Thymus (tissue), 11 donors: Measurements from ENCODE around the gene PRKCD. TPM values are rescaled to one million over a fixed set of nuclear protein-coding genes. Genes with fewer than 3 reads are reported as not detected.

Experiments used
- DNase-seq, 9 donors: peaks; one replicate each; pipeline ENCODE4 v3.0.0-alpha.2; 2013; ENCODE audit warnings: low spot score in 9 of 9, low read depth in 6 of 9, missing footprints in 1 of 9
- H3K27ac ChIP-seq, 2 donors: one replicate each; pipeline ENCODE4 v1.5.1; 2013; ENCODE audit warnings: control low read depth in 1 of 2, low read depth in 1 of 2, low read length in 1 of 2, mild to moderate bottlenecking in 1 of 2, moderate library complexity in 1 of 2
- H3K27me3 ChIP-seq, 2 donors: one replicate each; pipeline ENCODE4 v1.5.1; 2013; ENCODE audit warnings: low read length in 1 of 2; ENCODE audit not compliant: control insufficient read depth in 2 of 2, insufficient read depth in 1 of 2
- H3K36me3 ChIP-seq, 2 donors: one replicate each; pipeline ENCODE4 v1.5.1; 2013; ENCODE audit warnings: low read length in 1 of 2, mild to moderate bottlenecking in 1 of 2, moderate library complexity in 1 of 2; ENCODE audit not compliant: control insufficient read depth in 2 of 2, insufficient read depth in 2 of 2
- H3K4me1 ChIP-seq, 2 donors: one replicate each; pipeline ENCODE4 v1.5.1; 2013; ENCODE audit warnings: low read length in 2 of 2; ENCODE audit not compliant: control insufficient read depth in 2 of 2, insufficient read depth in 2 of 2
- H3K4me3 ChIP-seq, 2 donors: one replicate each; pipeline ENCODE4 v1.5.1; 2013; ENCODE audit warnings: low read length in 2 of 2, control low read depth in 1 of 2, mild to moderate bottlenecking in 1 of 2
- H3K9me3 ChIP-seq, 2 donors: one replicate each; pipeline ENCODE4 v1.5.1; 2013; ENCODE audit warnings: low read length in 1 of 2, mild to moderate bottlenecking in 1 of 2; ENCODE audit not compliant: control insufficient read depth in 2 of 2, insufficient read depth in 1 of 2
- WGBS: extraction: QIAGEN DNeasy Blood & Tissue Kit; methylation state at CpG from one replicate; pipeline ENCODE4 v1.1.7; 2013; 5-methylcytosine and 5-hydroxymethylcytosine counted together
- polyA plus RNA-seq: library from polyadenylated mRNA; stranded (reverse); fragments of 200-250 nt; gene quantifications from one replicate; pipeline ENCODE4 v1.2.3, GENCODE V29; 2013
- total RNA-seq: library from RNA; stranded (reverse); fragments of 120-200 nt; gene quantifications from one replicate; pipeline ENCODE4 v1.2.4, GENCODE V29; 2013
- donor health status: healthy.

The PRKCD gene
- total and polyA plus RNA-seq, 2 donors = 2.4 to 15.3 TPM

- H3K4me1 ChIP-seq = no peaks in the 10 kb centered on the region
- no peak overlapping the region for H3K27ac ChIP-seq
- DNase-seq = no peak
- no peaks in the 10 kb centered on the region for H3K27me3 ChIP-seq
- 99% methylated on average over 14 of the region's 14 CpGs for WGBS
- no peak overlapping the region for H3K4me3 ChIP-seq
- peaks cover 98 to 99% of the 10 kb centered on the region in 2 donors for H3K36me3 ChIP-seq
- peaks cover 0 to 1% of the 10 kb centered on the region in 2 donors for H3K9me3 ChIP-seq
Measured at GRCh38 chr3:53229171-53229570, 68.2 kb downstream of the PRKCD start.

GRCh38 chr3:53229606-53230005 is 68.6 kb downstream of the PRKCD start:
- no peak for DNase-seq
- Histone ChIP-seq H3K9me3 (peaks cover 0 to 1% of the 10 kb centered on the region in 2 donors), H3K27me3 (no peaks in the 10 kb centered on the region), H3K36me3 (peaks cover 98 to 99% of the 10 kb centered on the region in 2 donors), H3K27ac (no peak overlapping the region), H3K4me3 (no peak overlapping the region), H3K4me1 (no peaks in the 10 kb centered on the region)
- 94% methylated on average over 2 of the region's 2 CpGs for WGBS

- peaks cover 98% of the 10 kb centered on the region in 2 donors for H3K36me3 ChIP-seq
- 97% methylated on average over 16 of the region's 16 CpGs for WGBS
- DNase-seq = no peak
- H3K4me1 ChIP-seq = no peaks in the 10 kb centered on the region
- H3K9me3 ChIP-seq = peaks cover 0 to 1% of the 10 kb centered on the region in 2 donors
- no peak overlapping the region for H3K4me3 ChIP-seq
- H3K27me3 ChIP-seq = no peaks in the 10 kb centered on the region
- H3K27ac ChIP-seq = no peak overlapping the region
Measured at GRCh38 chr3:53230041-53230621, 69.1 kb downstream of the PRKCD start.

DNA sequence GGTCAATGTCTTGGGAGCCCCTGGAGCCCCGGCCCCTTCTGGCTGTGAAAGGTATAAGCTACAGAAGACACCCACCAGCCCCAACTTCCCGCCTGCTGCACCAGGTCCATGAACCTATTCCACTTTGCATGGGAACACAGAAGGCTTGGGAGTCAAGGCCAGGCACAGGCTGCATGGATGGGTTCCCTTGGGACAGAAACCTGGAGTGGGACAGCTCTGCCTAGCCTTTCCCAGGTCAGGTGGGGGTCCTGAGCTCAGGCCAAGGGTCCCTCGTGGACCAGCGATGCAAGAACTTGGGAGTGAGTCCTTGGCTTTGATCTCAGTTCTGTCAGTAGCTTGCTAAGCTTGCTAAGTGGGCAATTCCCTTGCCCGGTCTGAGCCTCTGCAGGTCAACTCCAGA is 69.8 kb downstream of the PRKCD start:
- no peak overlapping the region for H3K27ac ChIP-seq
- H3K9me3 ChIP-seq = peaks cover 0 to 1% of the 10 kb centered on the region in 2 donors
- 98% methylated on average over 5 of the region's 5 CpGs for WGBS
- H3K27me3 ChIP-seq = no peaks in the 10 kb centered on the region
- no peak overlapping the region for H3K4me3 ChIP-seq
- no peak for DNase-seq
- no peaks in the 10 kb centered on the region for H3K4me1 ChIP-seq
- H3K36me3 ChIP-seq = peaks cover 97 to 98% of the 10 kb centered on the region in 2 donors

DNA sequence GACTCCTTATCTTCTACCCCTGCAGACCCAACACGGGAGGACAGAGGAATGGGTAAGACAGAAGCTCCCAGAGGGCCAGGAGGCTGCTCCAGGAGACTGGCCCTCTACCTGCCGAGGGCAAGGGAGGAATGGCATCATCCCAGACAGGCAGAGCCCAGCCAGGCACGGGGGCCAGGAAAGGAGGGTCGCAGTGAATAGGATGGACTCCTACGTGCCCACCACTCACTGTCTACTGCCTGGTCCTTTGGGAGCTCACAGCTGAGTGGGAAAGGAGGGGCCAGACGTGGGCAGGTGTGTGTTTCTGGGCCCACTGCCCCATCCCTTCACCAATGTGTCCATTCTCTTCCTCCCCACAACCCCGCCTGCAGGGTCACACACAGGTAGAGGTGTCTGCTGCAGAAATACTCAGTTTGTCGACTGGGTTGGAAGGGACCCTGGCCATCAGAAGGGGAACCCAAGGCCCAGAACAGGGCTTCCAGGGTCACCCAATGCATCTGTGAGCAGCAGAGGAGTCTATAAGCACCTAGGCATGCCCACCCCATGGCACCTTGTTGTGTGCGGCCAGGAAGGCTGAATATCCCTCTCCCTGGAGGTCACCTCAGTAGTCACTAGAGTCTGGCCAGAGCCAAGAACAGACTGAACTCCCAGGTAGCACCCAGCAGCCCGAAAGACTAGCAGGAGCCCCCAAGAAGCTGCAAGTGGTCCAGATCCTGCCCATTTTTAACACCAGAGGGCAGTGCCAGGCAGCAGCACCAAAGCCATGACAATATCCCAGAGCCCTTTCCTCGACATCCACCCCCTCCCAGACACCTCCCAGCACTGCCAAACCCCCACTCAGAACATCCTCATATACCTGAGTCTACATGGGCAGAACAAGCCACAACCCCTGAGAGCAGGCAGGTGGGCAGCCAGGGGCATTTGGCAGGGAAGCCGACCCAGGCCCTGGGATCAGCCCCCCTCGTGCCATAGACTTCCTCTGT is 70.8 kb downstream of the PRKCD start:
- no peak for DNase-seq
- 93% methylated on average over 13 of the region's 13 CpGs for WGBS
- Histone ChIP-seq H3K36me3 (peaks cover 96 to 97% of the 10 kb centered on the region in 2 donors), H3K4me3 (no peak overlapping the region), H3K27me3 (no peaks in the 10 kb centered on the region), H3K4me1 (peaks cover 0 to 4% of the 10 kb centered on the region in 2 donors), H3K27ac (no peak overlapping the region), H3K9me3 (peaks cover 0 to 1% of the 10 kb centered on the region in 2 donors)

DNA sequence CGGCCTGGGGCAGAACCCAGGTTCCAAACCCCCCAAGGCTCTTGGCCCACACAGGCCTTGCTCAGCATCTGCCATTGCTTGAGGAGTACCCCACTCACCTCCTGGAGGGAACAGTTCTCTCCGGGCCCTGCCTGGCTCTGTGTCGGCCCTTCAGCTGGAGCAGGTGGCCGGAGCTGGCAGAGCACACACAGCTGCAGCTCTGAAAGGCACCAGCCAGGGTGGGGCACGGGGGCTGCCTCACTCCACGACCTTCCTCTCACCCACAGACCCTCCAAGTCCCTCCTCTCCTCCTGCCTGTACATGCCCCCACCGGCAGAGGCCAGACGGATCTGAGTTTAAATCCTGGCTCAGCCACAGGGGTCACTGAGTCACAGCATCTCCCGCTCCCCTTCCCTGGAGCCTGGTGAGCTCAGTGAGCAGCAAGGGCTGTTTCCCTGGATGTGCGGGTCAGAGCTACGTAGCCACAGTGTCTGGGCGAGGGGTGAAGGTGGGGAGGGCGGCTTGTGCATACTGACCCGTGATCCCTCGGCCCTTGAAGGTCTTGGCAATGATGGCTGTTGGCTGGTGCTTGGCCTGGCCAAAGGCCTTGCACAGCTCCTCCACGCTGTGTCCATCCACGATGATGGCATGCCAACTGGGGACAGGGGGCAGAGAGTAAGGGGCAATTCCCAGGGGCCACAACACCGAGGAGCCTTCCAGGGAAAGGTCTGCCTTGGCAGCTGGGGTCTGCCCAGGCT is 71.8 kb downstream of the PRKCD start:
- DNase-seq = no peak
- peaks cover 0 to 4% of the 10 kb centered on the region in 2 donors for H3K4me1 ChIP-seq
- 84% methylated on average over 18 of the region's 18 CpGs for WGBS
- peaks cover 0 to 1% of the 10 kb centered on the region in 2 donors for H3K9me3 ChIP-seq
- H3K27ac ChIP-seq = no peak overlapping the region
- H3K4me3 ChIP-seq = no peak overlapping the region
- peaks cover 89 to 95% of the 10 kb centered on the region in 2 donors for H3K36me3 ChIP-seq
- no peaks in the 10 kb centered on the region for H3K27me3 ChIP-seq

GRCh38 chr3:53234130-53234840 is 73.3 kb downstream of the PRKCD start:
- peaks cover 87 to 95% of the 10 kb centered on the region in 2 donors for H3K36me3 ChIP-seq
- no peak overlapping the region for H3K27ac ChIP-seq
- H3K9me3 ChIP-seq = peaks cover 0 to 1% of the 10 kb centered on the region in 2 donors
- peaks cover 0 to 4% of the 10 kb centered on the region in 2 donors for H3K4me1 ChIP-seq
- 90% methylated on average over 15 of the region's 15 CpGs for WGBS
- no peak overlapping the region for H3K4me3 ChIP-seq
- H3K27me3 ChIP-seq = no peaks in the 10 kb centered on the region
- DNase-seq = no peak

GRCh38 chr3:53234841-53235232 is 73.8 kb downstream of the PRKCD start:
- DNase-seq = no peak
- H3K27ac ChIP-seq = no peak overlapping the region

More at GRCh38 chr3:53234841-53235232, 73.8 kb downstream of the PRKCD start:
- Histone ChIP-seq H3K27me3 (no peaks in the 10 kb centered on the region), H3K4me1 (peaks cover 0 to 4% of the 10 kb centered on the region in 2 donors), H3K4me3 (no peak overlapping the region), H3K36me3 (peaks cover 87 to 95% of the 10 kb centered on the region in 2 donors), H3K9me3 (peaks cover 0 to 1% of the 10 kb centered on the region in 2 donors)
- 92% methylated on average over 10 of the region's 10 CpGs for WGBS
